GM19099 (cell line): Measurements from ENCODE around the gene FAM118A.

Experiments
- POLR2A ChIP-seq: IDR thresholded peaks from 3 replicates; pipeline ENCODE4 v1.6.1; 2011; ENCODE audit warnings: low read depth; ENCODE audit not compliant: insufficient read length; ENCODE audit errors: extremely low read depth

FAM118A gene

DNA sequence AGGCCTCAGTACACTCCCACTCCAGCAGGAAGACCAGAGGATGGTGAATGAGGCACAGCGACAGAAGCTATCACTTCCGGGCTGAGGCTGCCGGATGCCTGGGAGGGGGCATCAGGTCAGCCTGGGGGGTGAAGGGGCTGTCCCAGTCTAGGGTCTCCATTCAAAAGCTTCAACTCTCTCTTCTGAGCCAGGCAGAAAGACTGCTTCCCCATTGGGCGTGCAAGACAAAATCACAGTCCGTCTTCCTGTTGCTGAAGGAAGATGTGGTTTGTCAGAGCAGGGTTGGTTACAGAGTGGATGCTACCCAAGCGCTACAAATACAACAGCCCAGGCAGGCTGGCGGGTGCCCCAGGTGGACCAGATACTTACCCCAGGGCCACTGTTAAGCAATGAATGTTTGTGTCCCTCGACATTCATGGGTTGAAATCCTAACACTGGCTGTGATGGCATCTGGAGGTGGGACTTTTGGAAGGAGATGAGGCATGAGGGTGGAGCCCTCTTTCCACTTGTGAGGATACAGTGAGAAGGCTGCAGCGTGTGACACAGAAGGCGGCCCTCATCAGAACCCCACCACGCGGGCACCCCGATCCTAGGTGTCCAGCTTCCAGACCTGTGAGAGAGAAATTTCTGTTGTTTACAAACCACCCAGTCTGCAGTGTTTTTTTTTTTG is 13.0 kb upstream of the FAM118A start:
- no peak for TF ChIP-seq POLR2A

DNA sequence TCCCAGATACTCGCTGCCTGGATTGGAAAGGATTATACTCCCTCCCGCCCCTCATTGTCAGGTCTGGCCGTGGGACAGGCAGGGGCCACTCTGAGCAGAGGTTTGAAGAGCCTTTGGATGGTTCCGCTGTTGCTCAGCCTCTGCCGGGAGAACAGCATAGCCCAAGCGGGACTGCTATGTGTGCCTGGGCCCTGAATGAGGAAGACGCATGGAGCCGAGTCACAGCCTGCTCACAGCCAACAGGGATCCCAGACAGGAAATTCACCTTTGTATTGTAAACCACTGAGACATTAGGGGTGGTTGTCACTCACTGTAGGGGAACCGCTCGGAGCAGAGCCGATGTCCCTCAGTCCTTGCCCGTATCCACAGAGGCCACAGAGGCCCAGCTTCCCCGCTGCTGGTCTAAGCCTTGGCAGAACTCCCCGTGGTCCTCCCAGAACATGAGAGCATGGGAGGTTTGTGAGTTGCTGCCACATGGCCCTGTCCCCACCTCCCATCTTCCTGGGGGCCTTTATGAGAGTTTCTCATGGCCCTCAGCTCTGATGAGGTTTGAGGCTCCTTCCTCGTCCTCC is 10.7 kb upstream of the FAM118A start:
- TF ChIP-seq POLR2A, result no peak

DNA sequence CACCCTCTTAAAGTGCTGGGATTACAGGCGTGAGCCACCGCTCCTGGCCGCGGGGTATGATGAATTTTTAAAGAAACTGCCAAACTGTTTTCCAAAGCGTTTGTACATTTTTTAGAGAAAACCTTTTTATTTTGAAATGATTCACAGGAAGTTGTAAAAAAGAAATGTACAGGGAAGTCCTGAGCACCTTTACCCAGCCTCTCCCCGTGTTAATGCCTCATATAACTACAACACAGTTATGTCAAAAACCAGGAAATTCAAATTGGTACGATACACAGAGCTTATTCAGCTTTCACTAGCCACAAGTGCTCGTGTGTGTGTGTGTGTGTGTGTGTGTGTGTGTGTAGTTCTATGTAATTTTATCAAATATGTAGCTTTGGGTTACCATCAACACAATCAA is 7.0 kb upstream of the FAM118A start:
- no peak for TF ChIP-seq POLR2A

DNA sequence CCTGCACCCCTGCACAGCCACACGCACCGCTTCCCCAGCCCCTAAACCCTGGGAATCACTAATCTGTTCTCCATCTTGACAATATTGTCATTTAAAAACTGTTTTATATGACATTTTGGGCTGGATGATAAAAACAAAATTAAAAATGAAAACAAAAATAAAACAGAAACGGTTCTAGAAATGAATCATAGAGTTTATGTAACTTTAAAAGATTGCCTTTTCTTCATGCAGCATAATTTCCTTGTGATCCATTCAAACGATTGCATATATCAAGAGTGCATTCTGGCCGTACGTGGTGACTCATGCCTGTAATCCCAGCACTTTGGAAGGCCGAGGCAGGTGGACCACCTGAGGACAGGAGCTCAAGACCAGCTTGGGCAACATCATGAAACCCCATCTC is 6.6 kb upstream of the FAM118A start:
- TF ChIP-seq POLR2A, result no peak

DNA sequence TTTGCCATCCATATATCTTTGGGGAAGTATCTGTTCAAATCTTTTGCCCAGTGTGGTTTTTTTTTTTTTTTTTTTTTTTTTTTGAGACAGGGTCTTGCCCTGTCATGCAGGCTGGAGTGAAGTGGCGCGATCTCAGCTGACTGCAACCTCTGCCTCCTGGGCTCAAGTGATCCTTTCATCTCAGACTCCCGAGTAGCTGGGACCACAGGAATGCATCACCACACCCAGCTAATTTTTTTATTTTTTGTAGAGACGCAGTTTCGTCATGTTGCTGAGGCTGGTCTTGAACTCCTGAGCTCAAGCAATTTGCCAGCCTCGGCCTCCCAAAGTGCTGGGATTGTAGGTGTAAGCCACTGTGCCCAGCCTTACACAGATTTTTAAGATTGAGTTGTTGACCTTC is 4.8 kb upstream of the FAM118A start:
- TF ChIP-seq POLR2A, result no peak

DNA sequence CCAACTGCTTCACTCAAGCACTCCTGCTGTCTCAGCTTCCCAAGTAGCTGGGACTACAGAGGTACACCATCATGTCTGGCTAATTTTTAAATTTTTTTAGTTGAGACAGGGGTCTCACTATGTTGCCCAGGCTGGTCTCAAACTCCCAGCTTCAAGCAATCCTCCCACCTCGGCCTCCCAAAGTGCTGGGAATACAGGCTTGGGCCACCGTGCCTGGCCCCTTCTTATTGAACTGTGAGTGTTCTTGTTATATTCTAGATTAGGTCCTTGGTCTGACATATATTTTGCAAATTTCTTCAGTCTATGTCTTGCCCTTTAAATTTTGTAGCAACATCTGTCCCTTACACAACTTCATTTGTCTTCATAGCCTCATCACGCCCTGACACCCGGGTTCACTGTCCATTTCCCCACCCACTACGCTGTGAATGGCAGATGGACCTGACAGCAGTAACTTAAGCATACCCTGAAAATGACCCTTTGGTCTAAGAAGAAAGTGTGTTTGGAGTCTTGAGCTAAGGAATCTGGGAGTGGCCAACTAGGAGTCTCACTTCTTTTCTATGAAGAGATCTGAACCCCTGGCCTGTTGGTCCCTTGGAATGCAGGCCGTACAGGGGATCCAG is 4.2 kb upstream of the FAM118A start:
- no peak for TF ChIP-seq POLR2A

DNA sequence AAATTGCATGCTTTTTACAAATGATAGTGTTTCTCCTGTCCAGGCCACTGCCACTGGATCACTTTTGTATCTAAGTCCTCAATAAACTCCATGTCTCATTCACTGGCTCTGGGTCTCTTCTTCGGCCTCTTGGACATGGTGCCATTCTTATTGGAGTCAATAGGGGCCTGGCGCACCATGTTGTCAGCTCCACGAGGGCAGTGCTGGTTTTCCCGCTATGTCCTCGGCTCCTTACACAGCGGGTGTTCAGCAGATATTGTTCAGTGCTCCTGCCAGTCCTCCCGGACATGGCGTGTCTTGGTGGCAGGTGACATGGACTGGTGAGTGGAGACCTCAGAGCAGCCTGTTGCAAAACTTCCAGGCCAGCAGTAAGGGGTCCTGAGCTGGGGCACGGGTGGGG is 3.6 kb upstream of the FAM118A start:
- TF ChIP-seq POLR2A, result no peak

DNA sequence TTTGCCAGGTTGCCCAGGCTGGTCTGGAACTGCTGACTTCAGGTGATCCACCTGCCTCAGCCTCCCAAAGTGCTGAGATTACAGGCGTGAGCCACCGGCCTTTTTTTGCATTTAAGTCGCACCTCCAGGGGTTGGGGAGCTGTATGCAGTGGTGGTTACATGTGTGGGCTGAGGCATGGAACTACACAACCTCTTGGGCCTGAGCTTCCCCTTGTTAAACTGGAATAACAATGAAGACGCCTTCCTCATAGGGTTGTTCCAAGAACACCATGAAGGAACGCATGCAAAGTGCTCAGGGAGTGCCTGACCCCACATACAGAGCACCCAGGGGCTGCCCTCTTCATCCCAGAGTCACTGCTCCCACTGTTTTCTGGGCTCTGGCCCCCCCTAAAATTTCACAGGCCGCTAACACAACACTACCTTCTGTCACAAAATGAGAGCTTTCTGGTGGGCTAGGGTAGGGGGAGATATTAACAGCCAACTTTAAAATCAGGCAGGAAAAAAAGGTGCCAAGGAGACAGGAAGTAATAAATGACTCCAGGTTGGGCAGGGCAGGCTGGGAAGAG is 1.3 kb upstream of the FAM118A start:
- no peak for TF ChIP-seq POLR2A

DNA sequence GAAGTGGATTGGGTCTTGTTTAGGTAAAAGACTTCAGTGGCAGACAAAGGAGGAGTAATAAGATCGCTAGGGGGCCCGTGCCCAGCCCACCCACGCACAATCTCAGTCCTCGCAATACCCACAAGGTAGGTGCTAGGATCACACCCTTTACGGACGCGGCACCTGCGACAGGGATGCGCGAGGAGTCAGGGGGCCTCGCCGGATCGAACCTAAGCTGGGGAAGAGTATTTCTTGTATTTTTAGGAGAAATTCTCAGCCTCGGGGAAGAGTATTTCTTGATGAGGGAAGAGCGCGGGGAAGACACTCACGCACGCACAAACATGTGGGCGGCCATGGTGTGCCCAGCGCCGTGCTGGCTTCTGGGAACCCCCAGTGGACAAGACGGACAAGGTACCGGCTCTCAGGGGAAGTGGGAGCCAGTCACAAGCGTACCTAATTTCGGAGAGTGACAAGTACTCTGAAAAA is 745 bp upstream of the FAM118A start:
- no peak for TF ChIP-seq POLR2A

DNA sequence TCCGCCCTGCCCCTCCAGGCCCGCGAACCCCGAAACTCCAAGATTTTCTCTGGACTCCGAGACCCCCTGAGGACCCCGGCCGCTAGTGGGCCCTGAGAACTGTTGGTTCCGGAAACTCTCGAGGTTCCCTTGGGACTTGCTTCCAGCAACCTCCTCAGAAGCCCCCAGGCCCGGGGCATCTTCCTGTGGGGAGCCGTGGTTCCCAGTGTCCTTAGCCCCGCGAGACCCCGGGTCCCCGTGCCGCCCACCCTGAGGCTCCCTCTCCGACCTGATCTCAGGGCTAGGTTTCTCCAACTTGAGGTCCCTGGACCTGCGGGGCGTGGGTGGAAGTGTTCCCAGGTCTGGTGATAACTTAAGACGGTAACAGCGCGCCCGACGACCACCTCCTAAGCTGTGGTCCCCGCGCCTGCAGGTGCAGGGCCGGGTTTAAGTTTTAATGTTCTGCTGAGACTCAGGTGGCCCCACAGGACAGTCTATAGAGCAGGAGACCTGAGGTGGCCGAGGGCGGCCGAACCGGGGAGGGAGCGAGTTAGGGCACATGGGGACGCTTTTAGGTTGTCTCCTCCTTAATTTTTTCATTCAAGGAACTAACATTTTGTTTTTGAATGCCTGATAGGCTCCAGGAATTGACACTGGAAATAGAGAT is 720 bp downstream of the FAM118A start:
- TF ChIP-seq POLR2A, result no peak

DNA sequence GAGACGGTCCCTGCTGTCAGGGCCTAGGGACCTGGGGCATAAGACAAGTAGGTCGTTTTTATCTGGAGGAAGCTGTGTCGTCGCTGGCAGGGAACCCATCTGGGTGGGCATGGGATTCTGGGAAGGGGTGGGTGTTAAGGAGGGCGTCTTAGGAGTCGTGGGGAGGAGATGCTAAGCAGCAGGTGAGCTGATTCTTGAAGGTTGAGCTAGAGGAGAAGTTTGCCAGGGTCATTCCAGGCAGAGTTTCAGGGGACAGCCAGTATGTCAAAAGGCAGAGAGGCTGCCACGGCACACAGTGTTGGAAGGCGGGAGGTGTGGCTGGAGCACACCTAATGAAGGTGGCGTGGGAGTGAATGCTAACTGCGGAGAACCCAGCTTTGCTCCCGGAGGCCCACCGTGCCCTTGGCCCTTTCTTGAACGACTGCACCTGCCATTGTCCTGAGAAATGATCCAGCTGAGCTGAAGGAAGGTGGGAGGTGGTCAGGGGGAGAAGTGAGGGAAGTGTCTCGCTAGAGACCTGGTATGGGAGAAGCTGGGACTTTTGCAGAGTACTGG is 1.3 kb downstream of the FAM118A start:
- no peak for TF ChIP-seq POLR2A

DNA sequence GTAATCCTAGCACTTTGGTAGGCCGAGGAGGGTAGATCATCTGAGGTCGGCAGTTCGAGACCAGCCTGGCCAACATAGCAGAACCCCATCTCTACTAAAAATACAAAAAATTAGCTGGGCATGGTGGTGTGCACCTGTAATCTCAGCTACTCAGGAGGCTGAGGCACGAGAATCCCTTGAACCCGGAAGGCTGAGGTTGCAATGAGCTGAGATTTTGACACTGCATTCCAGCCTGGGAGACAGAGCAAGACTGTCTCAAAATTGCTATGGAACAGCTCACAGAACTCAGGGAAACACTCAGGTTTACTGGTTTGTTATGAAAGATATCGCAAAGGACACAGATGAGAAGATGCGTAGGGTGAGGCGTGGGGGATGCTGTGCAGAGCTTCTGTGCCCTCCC is 2.7 kb downstream of the FAM118A start:
- TF ChIP-seq POLR2A, result no peak

DNA sequence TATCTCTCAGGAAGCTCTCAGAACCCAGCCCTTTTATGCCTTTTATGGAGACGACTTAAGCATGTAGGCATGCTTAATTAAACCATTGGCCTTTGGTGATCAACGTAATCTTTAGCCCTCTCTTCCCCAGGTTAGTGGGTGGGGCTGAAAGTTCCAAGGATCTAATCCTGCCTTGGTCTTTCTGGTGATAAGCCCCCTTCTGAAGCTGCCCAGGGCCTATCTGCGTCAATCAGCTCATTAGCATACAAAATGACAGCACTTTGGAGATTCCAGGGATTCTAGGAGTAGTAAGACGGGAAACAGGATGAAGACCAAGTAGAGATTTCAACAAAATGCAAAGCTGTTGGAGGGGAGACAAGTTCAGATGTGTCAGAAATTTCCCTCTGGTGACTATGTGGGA is 3.1 kb downstream of the FAM118A start:
- no peak for TF ChIP-seq POLR2A

DNA sequence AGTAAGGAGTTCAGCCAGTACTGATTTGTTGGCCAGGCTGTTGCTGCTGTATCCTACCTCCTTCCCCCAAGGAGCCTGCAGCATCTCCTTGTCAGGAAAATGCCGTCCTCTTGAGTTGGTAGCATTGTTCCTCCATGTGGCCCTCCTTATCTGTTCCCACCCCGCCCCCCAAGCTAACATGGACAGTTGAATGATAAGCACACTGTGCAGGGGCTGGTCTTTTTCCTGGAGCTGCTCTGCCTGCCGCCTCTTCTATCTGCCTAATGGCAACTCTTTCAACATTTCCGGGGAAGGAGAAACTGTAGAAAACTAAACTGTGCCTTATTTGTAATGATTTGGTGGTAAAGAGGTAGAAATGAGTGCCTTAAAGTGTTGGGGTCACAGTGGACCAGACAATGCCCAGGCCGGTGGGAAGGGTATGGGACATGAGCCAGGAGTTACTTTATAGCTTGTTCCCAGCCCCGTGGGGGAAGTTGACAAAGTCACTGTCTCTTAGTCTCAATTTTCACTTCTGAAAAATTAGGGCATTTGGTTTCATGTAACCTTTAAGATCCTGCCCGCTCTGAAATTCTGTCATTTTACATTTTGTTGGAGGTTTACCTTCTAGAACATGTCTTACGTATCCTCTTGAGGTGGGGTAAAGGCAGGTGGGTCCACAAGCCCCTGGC is 4.5 kb downstream of the FAM118A start:
- no peak for TF ChIP-seq POLR2A

DNA sequence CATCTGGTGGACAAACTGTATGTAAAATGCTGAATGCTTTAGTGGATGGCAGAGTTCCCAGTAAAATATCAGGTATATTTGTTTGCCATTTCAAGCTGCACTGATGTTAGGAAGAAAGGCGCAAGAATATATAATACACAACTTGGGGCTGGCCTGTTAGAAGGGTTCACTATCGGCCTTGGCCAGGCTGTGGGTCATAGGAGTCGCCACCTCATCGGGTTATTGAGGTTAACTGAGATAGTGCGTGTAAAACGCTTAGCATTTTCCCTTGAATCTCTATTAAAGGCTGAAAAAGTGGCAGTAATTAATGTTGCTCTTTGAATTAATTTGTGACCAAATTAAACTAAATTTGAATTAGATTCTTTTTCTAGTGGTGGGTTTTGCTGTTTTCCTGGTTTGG is 5.1 kb downstream of the FAM118A start:
- TF ChIP-seq POLR2A, result no peak

DNA sequence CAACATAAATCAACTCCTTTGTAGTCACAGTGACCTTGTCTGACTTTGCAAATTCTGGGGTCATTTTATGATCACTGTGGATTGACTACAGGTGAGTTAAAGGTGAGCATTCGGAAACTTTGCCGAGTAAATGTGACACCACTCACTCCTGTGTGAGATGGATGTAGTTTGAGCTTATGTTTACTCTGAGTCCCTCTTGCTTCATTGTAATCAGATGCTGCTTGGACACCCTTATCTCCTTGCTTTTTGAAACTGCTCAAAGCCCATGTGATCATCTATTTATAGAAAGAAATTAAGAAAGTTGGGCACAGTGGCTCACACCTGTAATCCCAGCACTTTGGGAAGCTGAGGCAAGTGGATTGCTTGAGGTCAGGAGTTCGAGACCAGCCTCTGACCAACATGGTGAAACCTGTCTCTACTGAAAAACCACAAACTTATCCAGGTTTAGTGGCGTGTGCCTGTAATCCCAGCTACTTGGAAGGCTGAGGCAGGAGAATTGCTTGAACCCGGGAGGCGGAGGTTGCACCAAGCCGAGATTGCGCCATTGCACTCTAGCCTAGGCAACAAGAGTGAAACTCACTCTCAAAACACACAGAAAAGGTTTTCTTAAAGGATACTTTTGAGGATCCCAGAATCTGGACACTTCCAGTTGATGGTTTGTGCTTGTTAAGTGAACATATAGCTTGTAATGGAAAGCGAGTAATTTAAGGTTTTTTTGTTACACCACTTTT is 7.2 kb downstream of the FAM118A start:
- no peak for TF ChIP-seq POLR2A
